ENCODE measurements around the gene CACNA2D4.

Gene CACNA2D4

GRCh38 chr12:1885599-1886245, 32.7 kb downstream of the CACNA2D4 start:
- DNase-seq, result no peak

DNA sequence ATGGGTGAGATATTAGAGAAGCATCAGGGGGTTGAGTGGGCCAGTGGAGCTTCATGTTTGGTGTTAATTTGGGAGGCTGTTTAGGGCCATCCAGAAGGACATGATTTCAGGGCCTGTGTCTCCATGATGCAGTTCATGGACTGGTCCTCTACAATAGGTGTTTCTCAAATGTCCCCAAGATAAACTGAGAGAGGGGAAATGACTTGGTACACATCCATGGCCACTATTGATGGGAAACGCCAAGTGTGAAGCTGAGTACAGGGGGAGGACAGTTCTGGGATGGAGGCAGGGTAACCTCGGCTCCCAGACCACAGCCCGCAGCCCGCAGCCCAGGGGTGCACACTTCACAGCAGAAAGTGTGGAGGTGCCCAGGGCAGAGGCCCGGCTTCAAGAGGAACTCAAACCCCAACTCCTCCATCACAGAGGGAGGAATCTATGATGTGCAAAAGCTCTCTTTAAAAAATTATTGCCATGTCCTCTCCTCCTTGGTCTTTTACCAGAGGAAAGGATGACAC, 33.3 kb downstream of the CACNA2D4 start:
- DNase-seq, result no peak

- DNase-seq, result no peak
Observed at GRCh38 chr12:1884651-1885050, 33.8 kb downstream of the CACNA2D4 start.

DNA sequence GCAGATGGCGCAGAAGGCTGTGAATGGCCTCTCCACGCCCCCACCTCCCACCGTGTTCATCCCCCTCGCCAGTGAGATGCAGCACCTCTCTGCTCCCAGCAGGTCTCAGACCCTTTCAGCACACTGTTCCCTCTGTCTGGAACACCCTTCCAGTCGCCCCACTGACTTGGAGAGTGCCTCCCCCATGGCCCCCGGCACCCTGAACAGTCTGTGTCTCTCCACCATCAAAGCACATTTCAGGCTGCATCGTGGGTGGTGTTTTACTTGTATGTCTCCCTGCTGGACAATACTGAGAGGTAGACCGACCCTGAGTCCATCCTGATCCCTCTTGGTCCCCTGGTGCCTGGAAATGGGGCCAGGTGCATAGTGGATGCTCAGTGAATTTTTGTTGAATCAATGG, 34.9 kb downstream of the CACNA2D4 start:
- DNase-seq, result no peak

GRCh38 chr12:1882850-1883470, 35.5 kb downstream of the CACNA2D4 start:
- DNase-seq, result no peak

GRCh38 chr12:1882405-1882804, 36.0 kb downstream of the CACNA2D4 start:
- DNase-seq, result no peak

DNA sequence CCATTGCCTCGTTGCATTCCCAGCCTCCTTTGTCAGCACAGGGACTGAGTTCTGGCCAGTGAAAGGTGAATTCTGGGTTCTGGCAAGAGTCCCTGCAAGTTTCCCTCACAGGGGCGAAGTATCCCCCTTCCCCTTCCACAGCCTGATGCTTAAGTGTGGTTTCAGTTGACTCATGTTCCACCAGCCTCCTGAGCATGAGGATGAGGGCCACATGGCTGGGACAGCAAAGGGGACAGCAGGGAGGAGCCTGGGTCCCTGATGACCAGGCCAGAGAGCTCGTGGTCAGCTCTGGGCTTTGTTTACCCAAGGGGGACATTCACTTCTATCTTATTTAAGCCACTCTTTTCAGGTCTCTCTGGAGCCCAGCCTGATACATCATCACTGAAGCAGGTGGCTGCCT, 36.5 kb downstream of the CACNA2D4 start:
- DNase-seq, result no peak

DNA sequence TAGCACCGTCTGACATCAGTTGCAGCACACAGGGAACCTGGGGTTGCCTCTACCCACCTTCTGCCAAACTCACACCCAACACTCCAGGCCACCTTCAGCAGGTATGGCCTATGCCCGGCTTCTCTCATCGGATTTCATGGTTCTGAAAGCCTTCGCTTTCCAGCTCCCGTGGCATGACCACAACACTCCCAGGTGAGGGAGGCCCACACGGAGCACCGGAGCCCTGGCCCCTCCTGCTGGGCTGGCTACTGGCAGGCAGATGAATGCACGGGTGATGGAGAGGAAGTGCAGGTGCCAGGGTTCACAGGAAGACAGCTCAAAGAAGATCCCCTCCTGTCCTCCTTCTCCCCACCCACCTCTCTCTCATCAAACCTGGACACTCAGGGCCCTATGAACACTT, 37.2 kb downstream of the CACNA2D4 start:
- DNase-seq, result no peak

DNA sequence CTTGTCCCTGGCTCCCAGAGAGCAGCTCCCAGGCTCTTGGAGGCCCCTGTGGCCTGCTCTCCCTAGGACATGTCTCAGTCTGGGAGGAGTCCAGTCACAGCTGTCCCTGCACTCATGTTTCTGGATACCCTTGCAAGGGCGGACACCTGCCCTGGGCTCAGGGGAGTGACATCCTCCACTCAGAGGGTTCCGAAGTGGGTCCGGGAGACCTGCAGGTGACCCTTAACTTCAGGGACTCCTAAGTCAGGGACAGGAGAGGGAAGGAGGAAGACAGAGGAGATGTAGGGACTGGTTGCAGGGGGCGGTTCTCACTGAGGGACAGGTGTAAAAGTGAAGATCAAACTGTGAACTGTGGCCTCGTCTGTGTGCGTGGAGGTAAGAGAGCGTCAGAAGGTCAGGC, 37.6 kb downstream of the CACNA2D4 start:
- DNase-seq, result no peak

GRCh38 chr12:1880153-1880845, 38.2 kb downstream of the CACNA2D4 start:
- DNase-seq, result no peak

DNA sequence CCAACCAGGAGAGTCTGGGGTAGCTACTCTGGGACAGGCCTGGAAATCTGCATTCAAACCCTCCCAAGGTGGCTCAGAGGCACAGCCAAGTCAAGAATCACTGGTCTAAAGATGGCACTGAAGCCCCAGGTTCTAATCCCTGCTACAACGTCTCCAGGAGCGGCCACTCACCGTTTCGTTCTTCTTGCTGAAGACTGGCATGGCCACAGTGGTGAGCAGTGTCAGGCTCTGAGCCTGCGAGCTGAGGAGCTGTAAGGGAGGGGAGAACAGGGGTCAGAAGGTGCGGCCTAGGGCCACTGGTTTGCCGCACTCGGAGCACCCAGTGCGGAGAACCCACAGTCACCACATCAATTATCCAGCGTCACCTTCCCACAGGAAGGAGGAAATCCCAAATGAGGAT, 38.8 kb downstream of the CACNA2D4 start:
- DNase-seq, result no peak

DNA sequence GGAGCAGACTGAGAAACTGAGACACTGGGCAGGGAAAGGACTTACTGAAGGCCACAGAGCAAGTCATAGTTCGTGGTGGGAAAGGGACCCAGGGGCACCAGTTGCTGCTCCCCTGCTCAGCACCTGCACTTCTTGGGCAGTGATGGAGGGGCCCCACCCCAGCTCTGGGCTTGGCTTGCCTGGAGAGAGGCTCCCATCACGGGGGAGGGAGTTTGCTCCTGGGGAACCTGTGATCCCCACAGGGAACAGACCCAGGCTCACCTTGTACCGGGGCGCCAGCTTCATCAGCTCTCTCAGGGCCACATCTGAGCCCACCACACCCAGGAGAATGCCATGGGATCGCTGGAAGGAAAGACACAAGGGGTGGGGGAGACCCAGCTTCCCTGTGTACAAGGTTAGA, 39.8 kb downstream of the CACNA2D4 start:
- DNase-seq, result no peak

DNA sequence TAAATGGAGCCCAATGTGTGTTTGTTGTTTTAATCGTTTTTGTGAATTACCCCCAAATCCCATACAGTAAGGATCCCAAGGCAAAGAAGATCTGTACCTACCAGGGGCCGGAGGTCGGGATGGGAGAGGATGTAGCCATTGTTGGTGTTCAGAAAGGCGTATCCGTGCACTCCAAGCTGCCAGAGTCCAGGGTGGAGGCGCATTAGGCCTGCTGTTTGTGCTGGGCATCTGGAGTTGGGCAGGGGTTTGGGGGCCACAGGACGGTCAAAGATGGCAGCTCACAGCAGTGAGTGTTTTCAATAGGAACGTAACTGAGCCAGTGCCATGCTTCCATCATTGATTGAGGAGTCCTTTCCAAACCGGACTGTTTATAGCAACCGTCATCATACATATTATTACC, 40.2 kb downstream of the CACNA2D4 start:
- no peak for DNase-seq

DNA sequence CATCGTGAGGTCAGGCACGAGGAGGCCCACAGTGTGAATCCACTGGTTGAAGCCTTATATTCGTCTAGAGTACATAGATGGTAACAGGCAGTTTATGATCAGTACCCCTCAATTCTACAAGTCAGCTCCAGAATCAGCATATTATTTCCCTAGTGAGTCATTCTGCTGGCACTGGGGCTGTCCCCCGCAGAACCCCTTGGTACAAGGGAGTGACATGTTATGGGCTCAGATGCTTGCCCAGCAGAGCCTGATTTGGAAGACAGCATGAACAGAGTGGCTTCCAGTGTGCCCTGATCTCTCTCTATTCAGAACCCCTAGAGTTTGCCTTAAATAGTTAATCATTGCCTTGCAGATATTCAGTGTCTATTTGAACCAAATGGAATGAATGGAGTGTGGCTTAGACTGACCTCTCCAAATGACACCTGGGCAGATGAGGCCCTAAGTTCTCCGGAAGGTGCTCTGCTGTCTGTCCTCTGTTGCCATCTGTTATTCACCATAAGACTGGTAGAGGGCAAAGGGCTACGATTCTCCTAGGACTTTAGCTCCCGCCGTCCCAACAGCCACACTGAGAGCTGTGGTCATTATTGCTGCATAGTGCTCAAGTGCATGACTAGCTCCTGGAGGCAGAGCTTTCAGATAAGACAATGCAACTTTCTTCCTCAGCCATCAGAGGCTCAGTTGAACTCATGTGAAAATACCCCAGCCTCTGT, 41.1 kb downstream of the CACNA2D4 start:
- DNase-seq, result no peak

DNA sequence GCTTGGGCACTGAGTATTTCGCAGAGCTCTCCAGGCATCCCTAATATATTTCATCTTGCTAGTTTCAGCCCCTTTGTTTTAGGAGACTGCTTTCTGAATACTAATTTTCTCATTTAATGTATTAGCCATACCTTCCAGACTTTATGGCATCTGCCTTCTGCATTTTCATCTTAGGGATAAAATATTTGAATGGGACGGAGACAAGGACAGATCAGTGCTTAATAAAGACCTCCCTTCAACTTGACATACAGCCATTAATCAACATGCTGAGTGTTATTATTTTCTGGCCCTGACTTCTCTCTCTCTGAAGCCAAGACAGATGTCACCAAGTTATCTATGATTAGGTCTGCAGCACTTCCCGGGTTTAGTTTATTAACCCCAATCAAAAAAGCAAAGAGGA, 42.4 kb downstream of the CACNA2D4 start:
- no peak for DNase-seq

DNA sequence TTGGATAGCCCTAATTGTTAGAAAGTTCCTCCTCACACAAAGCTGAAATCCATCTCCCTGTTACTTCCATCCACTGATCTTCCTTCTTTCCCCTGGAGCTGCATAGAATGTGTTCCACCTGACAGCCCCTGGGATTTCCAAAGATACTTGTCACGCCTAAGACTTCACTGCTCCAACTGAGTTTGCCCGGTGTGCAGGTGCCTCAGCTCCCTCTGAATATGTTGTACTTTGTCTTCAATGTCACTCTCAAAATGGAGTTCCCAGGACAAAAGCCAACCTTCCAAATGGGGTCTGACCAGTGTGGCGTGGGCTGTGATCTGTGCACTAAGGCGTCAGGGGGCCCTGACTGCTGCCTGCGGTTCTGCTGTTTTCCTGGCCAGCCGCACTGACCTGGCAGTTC, 42.8 kb downstream of the CACNA2D4 start:
- no peak for DNase-seq

- no peak for DNase-seq
Observed at GRCh38 chr12:1873531-1874510, 44.6 kb downstream of the CACNA2D4 start.

DNA sequence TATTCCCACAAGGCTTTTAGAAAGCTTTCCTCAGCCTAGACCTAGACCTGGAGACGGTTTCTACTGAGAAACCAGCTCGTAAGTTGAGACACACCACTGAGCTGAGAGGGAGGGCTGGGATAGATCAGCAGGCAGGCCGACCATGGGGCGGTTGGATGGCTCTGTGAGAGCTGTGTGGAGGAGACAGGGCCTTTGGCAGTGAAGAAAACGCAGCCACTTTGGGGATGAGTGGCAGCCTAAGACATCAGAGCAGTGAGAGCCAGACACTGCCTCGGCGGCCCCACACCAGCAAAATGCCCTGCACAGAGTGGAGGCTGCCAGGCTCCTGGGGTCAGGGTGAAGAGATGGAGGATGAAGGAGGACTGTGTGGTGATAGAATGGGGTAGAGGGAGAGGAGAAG, 46.0 kb downstream of the CACNA2D4 start:
- no peak for DNase-seq

- no peak for DNase-seq
Observed at GRCh38 chr12:1872001-1872400, 46.5 kb downstream of the CACNA2D4 start.

DNA sequence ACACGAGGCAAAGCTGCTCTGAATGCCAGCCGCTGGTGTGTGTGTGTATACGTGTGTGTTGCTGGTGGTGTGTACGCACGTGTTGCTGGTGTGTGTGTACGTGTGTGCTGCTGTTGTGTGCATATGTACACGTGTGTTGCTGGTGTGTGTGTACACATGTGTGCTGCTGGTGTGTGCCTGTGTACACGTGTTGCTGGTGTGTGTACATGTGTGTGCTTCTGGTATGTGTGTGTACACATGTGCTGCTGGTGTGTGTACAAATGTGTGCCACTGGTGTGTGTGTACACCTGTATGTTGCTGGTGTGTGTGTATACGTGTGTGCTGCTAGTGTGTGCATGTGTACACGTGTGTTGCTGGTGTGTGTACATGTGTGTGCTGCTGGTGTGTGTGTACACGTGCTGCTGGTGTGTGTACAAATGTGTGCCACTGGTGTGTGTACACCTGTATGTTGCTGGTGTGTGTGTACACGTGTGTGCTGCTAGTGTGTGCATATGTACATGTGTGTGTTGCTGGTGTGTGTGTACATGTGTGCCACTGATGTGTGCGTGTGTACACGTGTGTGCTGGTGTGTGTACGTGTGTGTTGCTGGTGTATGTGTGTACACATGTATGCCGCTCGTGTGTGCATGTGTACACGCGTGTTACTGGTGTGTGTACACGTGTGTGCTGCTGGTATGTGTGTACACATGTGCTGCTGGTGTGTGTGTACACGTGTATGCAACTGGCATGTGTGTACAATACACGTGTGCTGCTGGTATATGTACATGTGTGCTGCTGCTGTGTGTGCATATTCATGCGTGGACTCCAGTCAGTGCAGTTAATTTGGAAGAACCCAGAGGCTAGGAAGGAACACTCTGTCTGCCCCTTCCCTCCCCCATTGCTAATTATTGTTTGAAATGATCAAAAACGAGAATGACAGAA, 47.2 kb downstream of the CACNA2D4 start:
- no peak for DNase-seq

DNA sequence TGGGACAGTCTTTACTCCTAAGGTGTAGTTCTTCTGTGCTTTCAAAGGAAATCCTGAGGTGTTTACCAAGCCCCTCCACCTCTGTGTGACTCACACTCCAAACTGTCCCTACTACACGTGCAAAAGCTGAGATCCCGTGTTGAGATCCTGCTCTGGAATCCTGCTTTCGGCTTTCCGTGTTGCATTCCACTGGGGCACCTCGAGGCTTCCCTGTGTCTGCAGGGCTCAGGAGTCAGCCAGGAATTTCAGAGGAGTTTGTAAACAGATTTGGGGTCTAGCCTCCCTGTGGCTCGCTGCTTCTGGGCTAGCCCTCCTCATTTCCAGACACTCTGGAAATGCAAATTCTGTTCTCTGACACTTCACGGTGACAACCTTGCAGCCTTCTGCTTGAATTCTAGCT, 48.4 kb downstream of the CACNA2D4 start:
- DNase-seq, result no peak
